ENCODE data around the gene CD300LG. TPM values are rescaled to one million over a fixed set of nuclear protein-coding genes. Genes with fewer than 3 reads are reported as not detected.

The CD300LG gene
- total RNA-seq, 1 donor from 2014 or later: not detected

GRCh38 chr17:43810823-43811222 is 36.2 kb upstream of the CD300LG start:
- Mint-ChIP-seq H3K4me1 (no peaks in the 10 kb centered on the region), H3K36me3 (ENCODE audit: low read depth) (no peaks in the 10 kb centered on the region), H3K27ac (no peak overlapping the region), H3K27me3 (peaks cover 9% of the 10 kb centered on the region), H3K9me3 (no peaks in the 10 kb centered on the region), H3K4me3 (no peak overlapping the region)
- no peak for ATAC-seq (ENCODE audit: low read depth)
- intact Hi-C loops (cut with micrococcal nuclease): no loop called here
- POLR2A ChIA-PET: no interaction called here
- no peak for DNase-seq
- TF ChIP-seq CTCF (IDR thresholded peaks at IDR 0.05): no peak
- CTCF ChIA-PET: no interaction called here

- Mint-ChIP-seq H3K36me3 (ENCODE audit: low read depth) (no peaks in the 10 kb centered on the region), H3K4me1 (no peaks in the 10 kb centered on the region), H3K4me3 (no peak overlapping the region), H3K27ac (no peak overlapping the region), H3K27me3 (peaks cover 8% of the 10 kb centered on the region), H3K9me3 (no peaks in the 10 kb centered on the region)
- no peak for TF ChIP-seq CTCF (IDR thresholded peaks at IDR 0.05)
- intact Hi-C loops (cut with micrococcal nuclease): no loop called here
- ChIA-PET CTCF (no interaction called here), POLR2A (no interaction called here)
- DNase-seq (no peak), ATAC-seq (ENCODE audit: low read depth) (no peak)
These were observed 34.3 kb upstream of the CD300LG start for GRCh38 chr17:43812396-43813265.

GRCh38 chr17:43813386-43813785 is 33.6 kb upstream of the CD300LG start:
- no peak for TF ChIP-seq CTCF (IDR thresholded peaks at IDR 0.05)
- Mint-ChIP-seq H3K9me3 (no peaks in the 10 kb centered on the region), H3K36me3 (ENCODE audit: low read depth) (no peaks in the 10 kb centered on the region), H3K4me3 (no peak overlapping the region), H3K27me3 (peaks cover 6% of the 10 kb centered on the region), H3K27ac (no peak overlapping the region), H3K4me1 (no peaks in the 10 kb centered on the region)
- CTCF ChIA-PET: no interaction called here
- ATAC-seq (ENCODE audit: low read depth) (no peak), DNase-seq (no peak)
- POLR2A ChIA-PET: no interaction called here
- intact Hi-C loops (cut with micrococcal nuclease): no loop called here

GRCh38 chr17:43814026-43814425 is 33.0 kb upstream of the CD300LG start:
- H3K36me3 Mint-ChIP-seq (ENCODE audit: low read depth): no peaks in the 10 kb centered on the region
- ChIA-PET POLR2A (no interaction called here), CTCF (no interaction called here)
- H3K27me3 Mint-ChIP-seq: peaks cover 6% of the 10 kb centered on the region
- H3K4me3 Mint-ChIP-seq: no peak overlapping the region
- ATAC-seq (ENCODE audit: low read depth) (no peak), DNase-seq (no peak)
- no peak for TF ChIP-seq CTCF (IDR thresholded peaks at IDR 0.05)
- H3K4me1 Mint-ChIP-seq: no peaks in the 10 kb centered on the region
- no peak overlapping the region for H3K27ac Mint-ChIP-seq
- intact Hi-C loops (cut with micrococcal nuclease): no loop called here
- no peaks in the 10 kb centered on the region for H3K9me3 Mint-ChIP-seq

GRCh38 chr17:43814714-43815113 is 32.3 kb upstream of the CD300LG start:
- intact Hi-C loops (cut with micrococcal nuclease): no loop called here
- H3K27me3 Mint-ChIP-seq: peaks cover 7% of the 10 kb centered on the region
- ChIA-PET CTCF (no interaction called here), POLR2A (no interaction called here)
- ATAC-seq (ENCODE audit: low read depth) (no peak), DNase-seq (no peak)
- H3K27ac Mint-ChIP-seq: no peak overlapping the region
- H3K36me3 Mint-ChIP-seq (ENCODE audit: low read depth): no peaks in the 10 kb centered on the region
- H3K4me3 Mint-ChIP-seq: no peak overlapping the region
- no peaks in the 10 kb centered on the region for H3K4me1 Mint-ChIP-seq
- TF ChIP-seq CTCF (IDR thresholded peaks at IDR 0.05): no peak
- no peaks in the 10 kb centered on the region for H3K9me3 Mint-ChIP-seq
